SIG-M5 (cell line): ENCODE data around the gene TTC17.
"Not testable (repeated sequence)": the region's sequence is repeated elsewhere in the genome, so short reads cannot be mapped to it uniquely, and the experiment has no call there.

Source experiments
- DNase-seq: peaks from one replicate; lab custom pipeline; 2025; lab: John Stamatoyannopoulos, UW

TTC17 gene

GRCh38 chr11:43392713-43393112 lies 34.0 kb downstream of the TTC17 start:
- no peak for DNase-seq

GRCh38 chr11:43393765-43394355 lies 35.1 kb downstream of the TTC17 start:
- no peak for DNase-seq

- no peak for DNase-seq
Observed at GRCh38 chr11:43396617-43397016, 37.9 kb downstream of the TTC17 start.

- DNase-seq, result no peak
Observed at GRCh38 chr11:43397251-43397650, 38.5 kb downstream of the TTC17 start.

GRCh38 chr11:43399983-43400630 lies 41.4 kb downstream of the TTC17 start:
- DNase-seq, result no peak

- no peak for DNase-seq
Observed at GRCh38 chr11:43401252-43401651, 42.5 kb downstream of the TTC17 start.

GRCh38 chr11:43401811-43402210 lies 43.1 kb downstream of the TTC17 start:
- DNase-seq, result not testable (repeated sequence)

- DNase-seq, result no peak
Observed at GRCh38 chr11:43403357-43404231, 44.9 kb downstream of the TTC17 start.

GRCh38 chr11:43404406-43404805 lies 45.7 kb downstream of the TTC17 start:
- no peak for DNase-seq

GRCh38 chr11:43404836-43405479 lies 46.2 kb downstream of the TTC17 start:
- no peak for DNase-seq

GRCh38 chr11:43408277-43408676 lies 49.6 kb downstream of the TTC17 start:
- DNase-seq, result no peak

GRCh38 chr11:43410394-43410793 lies 51.7 kb downstream of the TTC17 start:
- DNase-seq, result no peak

GRCh38 chr11:43418197-43418596 lies 59.5 kb downstream of the TTC17 start:
- no peak for DNase-seq

GRCh38 chr11:43419460-43419859 lies 60.7 kb downstream of the TTC17 start:
- no peak for DNase-seq

- DNase-seq, result no peak
Observed at GRCh38 chr11:43427971-43428370, 69.3 kb downstream of the TTC17 start.

- DNase-seq, result not testable (repeated sequence)
Observed at GRCh38 chr11:43430916-43431315, 72.2 kb downstream of the TTC17 start.

- no peak for DNase-seq
Observed at GRCh38 chr11:43434893-43435292, 76.2 kb downstream of the TTC17 start.

- no peak for DNase-seq
Observed at GRCh38 chr11:43440486-43440885, 81.8 kb downstream of the TTC17 start.

- DNase-seq, result no peak
Observed at GRCh38 chr11:43443811-43444210, 85.1 kb downstream of the TTC17 start.

- no peak for DNase-seq
Observed at GRCh38 chr11:43447151-43447550, 88.4 kb downstream of the TTC17 start.

- no peak for DNase-seq
Observed at GRCh38 chr11:43458486-43458885, 99.8 kb downstream of the TTC17 start.

GRCh38 chr11:43459246-43459645 lies 100.5 kb downstream of the TTC17 start:
- DNase-seq, result no peak

GRCh38 chr11:43462359-43462758 lies 103.6 kb downstream of the TTC17 start:
- DNase-seq, result no peak
